GM21737 (cell line): ENCODE measurements around the gene SSPN.
A peak's percentile ranks its signal among the peaks of the same experiment; 100 is the strongest.

Experiments used
- ATAC-seq: cut with Tn5 transposase; IDR thresholded peaks from one replicate; pipeline ENCODE4 v1.9.1; 2021; ENCODE audit warnings: mild to moderate bottlenecking, moderate library complexity; ENCODE audit not compliant: unreplicated experiment

SSPN gene

GRCh38 chr12:26280869-26281268, 85.5 kb downstream of the SSPN start:
- no peak for ATAC-seq

- no peak for ATAC-seq
Measured at GRCh38 chr12:26281320-26281719, 85.9 kb downstream of the SSPN start.

- ATAC-seq = no peak
Measured at GRCh38 chr12:26282339-26282940, 87.1 kb downstream of the SSPN start.

DNA sequence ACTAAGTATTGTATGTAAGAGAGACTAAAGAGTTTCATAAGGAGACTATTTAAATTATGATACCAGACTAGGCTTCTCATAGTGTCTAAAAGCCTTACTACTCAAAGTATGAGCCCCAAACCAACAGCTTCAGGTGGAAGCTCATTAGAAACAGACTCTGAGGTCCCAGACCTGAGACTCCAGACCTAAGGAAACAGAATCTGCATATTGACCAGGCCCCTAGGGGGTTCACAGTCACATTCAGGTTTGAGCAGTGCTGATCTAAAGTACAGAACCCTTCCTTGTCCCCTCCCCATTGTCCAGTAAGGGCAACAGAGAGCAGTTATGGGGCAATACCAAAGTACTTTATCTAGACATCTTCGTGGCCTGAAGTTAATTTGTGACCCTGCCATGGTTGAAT, 87.7 kb downstream of the SSPN start:
- no peak for ATAC-seq

DNA sequence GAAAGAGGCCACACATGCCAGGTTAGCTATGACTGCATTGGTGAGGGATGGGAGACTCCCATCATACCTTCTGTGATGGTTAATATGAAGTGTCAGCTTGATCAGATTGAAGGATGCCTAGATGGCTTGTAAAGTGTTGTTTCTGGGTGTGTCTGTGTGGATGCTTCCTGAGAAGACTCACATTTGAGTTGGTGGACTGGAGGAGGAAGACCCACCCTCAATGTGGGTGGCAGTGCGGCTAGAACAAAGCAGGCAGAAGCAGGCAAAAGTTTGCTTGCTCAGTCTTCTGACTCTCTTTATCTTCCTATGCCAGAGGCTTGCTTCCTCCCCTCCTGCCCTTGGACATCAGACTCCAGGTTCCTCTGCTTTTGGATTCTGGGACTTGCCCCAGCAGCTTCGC, 88.2 kb downstream of the SSPN start:
- no peak for ATAC-seq

DNA sequence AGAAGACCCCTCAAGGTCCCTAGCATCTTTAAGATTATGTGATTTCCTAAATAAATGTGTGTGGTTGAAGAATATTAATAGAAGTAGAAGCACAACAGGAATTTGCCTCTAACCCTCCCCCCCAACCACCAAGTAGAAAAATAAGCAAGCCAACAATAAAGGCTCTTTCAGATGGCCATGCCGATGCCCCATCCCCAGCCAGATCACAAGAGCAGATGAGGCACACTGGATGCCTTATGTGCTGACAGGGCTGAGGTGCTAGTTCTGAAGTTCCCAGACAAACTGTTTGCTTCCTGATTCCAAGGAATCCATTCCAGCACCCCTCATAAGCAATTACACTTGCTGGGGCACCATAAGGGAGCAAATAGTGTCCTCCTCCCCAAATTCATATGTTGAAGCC, 90.0 kb downstream of the SSPN start:
- no peak for ATAC-seq

- ATAC-seq = no peak
Measured at GRCh38 chr12:26286186-26286585, 90.8 kb downstream of the SSPN start.

DNA sequence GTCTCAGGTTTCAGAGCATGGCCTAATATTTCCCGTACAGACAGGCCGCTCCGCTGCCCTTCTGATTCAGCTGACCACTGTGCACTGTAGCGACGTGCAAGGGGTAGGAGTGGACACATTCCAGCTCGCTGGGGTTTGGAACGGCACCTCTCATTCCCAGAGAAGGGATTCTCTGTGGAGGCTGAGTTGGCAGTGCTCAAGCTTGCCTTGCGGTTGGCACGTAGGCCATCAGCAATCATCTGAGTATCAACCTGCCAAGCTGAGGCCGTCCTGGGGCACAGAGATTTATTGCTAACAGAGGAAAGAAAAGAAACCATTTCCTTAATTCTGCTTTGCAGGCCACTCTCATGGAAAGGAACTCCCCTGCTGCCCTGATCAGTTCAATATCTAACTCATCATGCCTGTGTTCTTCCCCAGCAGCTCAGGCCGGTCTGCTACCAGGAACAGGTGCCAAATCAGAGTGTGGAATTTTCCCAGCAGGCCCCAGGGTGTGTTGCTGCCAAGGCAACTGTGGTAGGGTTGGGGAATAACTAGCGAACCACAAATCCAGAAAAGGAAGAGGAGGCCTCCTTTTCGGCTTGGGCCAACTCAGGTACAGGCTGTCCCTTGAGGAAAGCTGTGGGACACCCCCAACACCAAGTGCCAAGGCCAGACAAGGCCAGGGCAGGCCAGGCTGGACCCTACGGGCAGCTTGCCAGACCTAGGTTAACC, 92.5 kb downstream of the SSPN start:
- ATAC-seq = no peak

DNA sequence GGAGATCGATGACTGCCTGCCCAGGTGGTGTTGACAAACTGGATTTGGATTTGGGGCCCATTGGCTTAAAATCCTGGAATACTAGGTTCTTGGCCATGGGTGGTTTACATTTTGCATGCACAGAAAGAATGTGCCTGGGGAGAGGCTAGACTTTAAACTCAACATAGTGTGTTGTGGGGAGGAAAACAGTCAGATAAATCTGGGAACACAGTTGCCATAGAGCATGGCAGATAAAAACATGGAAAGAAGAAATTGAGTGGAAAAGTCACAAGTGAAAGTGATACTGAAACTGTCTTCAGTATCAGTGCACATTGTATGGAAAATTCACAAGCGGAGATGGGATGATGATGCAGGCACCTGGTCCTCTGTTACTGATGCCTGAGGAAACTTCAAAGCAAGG, 95.2 kb downstream of the SSPN start:
- no peak for ATAC-seq

- ATAC-seq = no peak
Measured at GRCh38 chr12:26292596-26292995, 97.2 kb downstream of the SSPN start.

GRCh38 chr12:26293612-26294011, 98.2 kb downstream of the SSPN start:
- ATAC-seq = no peak

- ATAC-seq = no peak
Measured at GRCh38 chr12:26295001-26295400, 99.6 kb downstream of the SSPN start.

DNA sequence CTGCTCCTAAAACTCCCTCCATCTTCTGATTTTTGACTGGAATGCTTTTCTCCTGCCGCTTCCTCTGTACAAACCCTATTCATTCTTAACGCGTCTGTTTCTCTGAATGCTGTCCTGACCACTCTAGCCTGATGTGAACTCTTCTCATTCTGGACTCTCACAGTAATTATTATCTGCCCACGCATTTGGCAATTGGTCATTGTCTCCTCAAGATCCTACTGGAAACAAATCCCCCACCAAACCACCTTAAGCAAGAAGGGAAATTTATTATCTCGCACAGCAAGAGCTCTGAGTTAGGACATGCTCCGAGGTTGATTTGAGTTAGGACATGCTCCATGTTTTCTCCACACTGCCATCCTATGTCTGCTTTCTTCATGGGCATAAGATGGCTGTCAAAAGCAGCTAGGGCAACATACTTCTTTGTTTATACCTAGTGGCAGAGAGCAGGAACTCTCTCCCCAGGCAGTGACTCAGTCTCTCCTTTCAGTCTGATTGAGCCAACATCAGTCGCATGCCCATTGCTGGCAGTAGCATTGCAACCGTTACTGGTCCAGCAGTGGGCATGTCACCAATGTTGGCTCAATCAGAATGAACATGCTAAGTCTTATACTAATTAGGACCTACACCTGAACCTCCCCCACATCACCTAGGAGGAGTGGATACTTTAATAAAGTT, 102.2 kb downstream of the SSPN start:
- ATAC-seq = no peak

- peak; percentile 97 for ATAC-seq
Measured at GRCh38 chr12:26298785-26299621, 103.6 kb downstream of the SSPN start.

- ATAC-seq = no peak
Measured at GRCh38 chr12:26299751-26300150, 104.4 kb downstream of the SSPN start.
